H1 (cell line): ENCODE data around the gene PXDN. TPM values are rescaled to one million over a fixed set of nuclear protein-coding genes. Genes with fewer than 3 reads are reported as not detected.

Experiments used
- CTCF ChIA-PET: fragments of 300-600 bp; sonication (Branson Sonifier 250); formaldehyde crosslinking; loops from one replicate; lab custom pipeline; 2021; ENCODE audit not compliant: partially characterized antibody; lab: Charles Lee
- POLR2A ChIA-PET: fragments of 300-600 bp; sonication (Branson Sonifier 250); formaldehyde crosslinking; loops from one replicate; lab custom pipeline; 2021; ENCODE audit warnings: inconsistent platforms; ENCODE audit not compliant: partially characterized antibody; lab: Charles Lee
- DNase-seq, 2 experiments: peaks; one replicate each; pipeline versions ENCODE4 v3.0.0 to v3.0.0-alpha.2; 2010 to 2022; ENCODE audit warnings: low spot score in 2 of 2, low read depth in 1 of 2, mixed read lengths in 1 of 2
- FAIRE-seq: peaks from 2 replicates; lab custom pipeline; 2011; peaks lifted over from hg19 to GRCh38; lab: Jason Lieb, UNC
- H2AFZ ChIP-seq: 2 replicates; pipeline ENCODE4 v1.8.1; 2012; ENCODE audit warnings: low read length, inconsistent platforms
- H2AK5ac ChIP-seq: 2 replicates; pipeline ENCODE4 v1.6.1; 2013; ENCODE audit warnings: low read depth, low read length
- H2BK120ac ChIP-seq: replicated peaks from 2 replicates; pipeline ENCODE3; 2013; ENCODE audit warnings: low read depth, low read length, inconsistent platforms
- H2BK12ac ChIP-seq: 2 replicates; pipeline ENCODE4 v1.6.1; 2013; ENCODE audit warnings: low read depth, low read length
- H2BK15ac ChIP-seq: 2 replicates; pipeline ENCODE4 v1.6.1; 2013; ENCODE audit warnings: low read length
- H2BK20ac ChIP-seq: 2 replicates; pipeline ENCODE4 v1.6.1; 2013; ENCODE audit warnings: low read length
- H2BK5ac ChIP-seq: 2 replicates; pipeline ENCODE4 v1.6.1; 2013; ENCODE audit warnings: low read depth, low read length
- H3K14ac ChIP-seq: 2 replicates; pipeline ENCODE4 v1.6.1; 2013; ENCODE audit warnings: inconsistent platforms; ENCODE audit not compliant: insufficient read length
- H3K18ac ChIP-seq: 2 replicates; pipeline ENCODE4 v1.6.1; 2013; ENCODE audit warnings: low read length; ENCODE audit errors: extremely low read depth
- H3K23ac ChIP-seq: 2 replicates; pipeline ENCODE4 v1.6.1; 2013; ENCODE audit warnings: inconsistent platforms; ENCODE audit not compliant: insufficient read length
- H3K23me2 ChIP-seq: 2 replicates; pipeline ENCODE4 v1.6.1; 2013; ENCODE audit warnings: low read depth, low read length
- H3K27ac ChIP-seq: 2 replicates; pipeline ENCODE4 v1.6.1; 2011; ENCODE audit warnings: low read depth, low read length, inconsistent platforms
- H3K27me3 ChIP-seq, 4 experiments: replicated peaks in 1 of 4; 1 replicate in 1 of 4; 2 replicates in 3 of 4; pipeline versions ENCODE4 v1.6.1 to v1.8.1; 2011 to 2013; ENCODE audit warnings: low read length in 3 of 4, mild to moderate bottlenecking in 3 of 4, inconsistent platforms in 2 of 4, mixed read lengths in 2 of 4, moderate library complexity in 1 of 4; ENCODE audit not compliant: control insufficient read depth in 3 of 4, insufficient read depth in 3 of 4; ENCODE audit errors: extremely low read depth in 1 of 4
- H3K36me3 ChIP-seq, 4 experiments: 2 replicates each; pipeline versions ENCODE4 v1.6.1 to v1.8.1; 2011 to 2013; ENCODE audit warnings: mild to moderate bottlenecking in 4 of 4, low read length in 3 of 4, moderate library complexity in 2 of 4, control low read depth in 1 of 4, inconsistent platforms in 1 of 4; ENCODE audit not compliant: insufficient read depth in 4 of 4, control insufficient read depth in 2 of 4
- H3K4ac ChIP-seq: replicated peaks from 2 replicates; pipeline ENCODE3; 2013; ENCODE audit warnings: low read length, low read depth, mixed read lengths, inconsistent platforms; ENCODE audit not compliant: insufficient read length
- H3K4me1 ChIP-seq, 4 experiments: replicated peaks in 1 of 4; 1 replicate in 1 of 4; 2 replicates in 3 of 4; pipeline versions ENCODE4 v1.6.1 to v1.8.1; 2011 to 2013; ENCODE audit warnings: low read length in 3 of 4, inconsistent platforms in 2 of 4, mixed read lengths in 1 of 4; ENCODE audit not compliant: insufficient read depth in 4 of 4, control insufficient read depth in 3 of 4
- H3K4me2 ChIP-seq, 2 experiments: 2 replicates each; pipeline versions ENCODE4 v1.6.1 to v1.8.1; 2011 to 2013; ENCODE audit warnings: low read depth in 2 of 2, low read length in 2 of 2, control low read depth in 1 of 2, inconsistent platforms in 1 of 2, mild to moderate bottlenecking in 1 of 2; ENCODE audit not compliant: insufficient read depth in 1 of 2
- H3K4me3 ChIP-seq, 4 experiments: fragments of 200-600, 300-600 bp in 1 of 4; sonication (generic), shearing (Covaris generic), sonication (Bioruptor Twin) in 1 of 4; 2 replicates each; pipeline versions ENCODE4 v1.5.1 to v1.8.1; 2011 to 2016; ENCODE audit warnings: low read length in 4 of 4, low read depth in 3 of 4, control low read depth in 2 of 4, inconsistent platforms in 2 of 4, mild to moderate bottlenecking in 2 of 4, mixed read lengths in 1 of 4, moderate library complexity in 1 of 4; ENCODE audit not compliant: insufficient read depth in 2 of 4; ENCODE audit errors: extremely low read depth in 1 of 4
- H3K56ac ChIP-seq: replicated peaks from 2 replicates; pipeline ENCODE3; 2013; ENCODE audit warnings: low read depth, mild to moderate bottlenecking, mixed read lengths, low read length, inconsistent platforms; ENCODE audit not compliant: insufficient read length
- H3K79me1 ChIP-seq: 2 replicates; pipeline ENCODE4 v1.6.1; 2013; ENCODE audit warnings: low read depth, low read length, control low read depth
- H3K79me2 ChIP-seq, 2 experiments: 2 replicates each; pipeline versions ENCODE4 v1.6.1 to v1.8.1; 2012 to 2013; ENCODE audit warnings: low read length in 2 of 2, mild to moderate bottlenecking in 2 of 2, inconsistent platforms in 1 of 2; ENCODE audit not compliant: insufficient read depth in 2 of 2, control insufficient read depth in 1 of 2
- H3K9ac ChIP-seq, 4 experiments: replicated peaks in 1 of 4; 1 replicate in 1 of 4; 2 replicates in 3 of 4; pipeline versions ENCODE4 v1.6.1 to v1.8.1; 2011 to 2013; ENCODE audit warnings: low read depth in 3 of 4, low read length in 3 of 4, control low read depth in 2 of 4, mild to moderate bottlenecking in 2 of 4, moderate library complexity in 2 of 4, inconsistent platforms in 1 of 4; ENCODE audit errors: extremely low read depth in 1 of 4
- H3K9me3 ChIP-seq, 2 experiments: 2 replicates each; pipeline versions ENCODE4 v1.6.1 to v1.8.1; 2012 to 2013; ENCODE audit warnings: mild to moderate bottlenecking in 2 of 2, moderate library complexity in 2 of 2, control low read depth in 1 of 2, inconsistent platforms in 1 of 2, low read depth in 1 of 2, low read length in 1 of 2, mixed read lengths in 1 of 2; ENCODE audit not compliant: insufficient read depth in 2 of 2
- H4K20me1 ChIP-seq, 2 experiments: replicated peaks in 1 of 2; 2 replicates each; pipeline versions ENCODE3 to v1.8.1; 2011 to 2013; ENCODE audit warnings: inconsistent platforms in 2 of 2, low read length in 2 of 2, mild to moderate bottlenecking in 1 of 2; ENCODE audit not compliant: insufficient read depth in 2 of 2, control insufficient read depth in 1 of 2
- H4K5ac ChIP-seq: 2 replicates; pipeline ENCODE4 v1.6.1; 2013; ENCODE audit warnings: low read length, low read depth, mixed read lengths, inconsistent platforms; ENCODE audit not compliant: insufficient read length
- H4K8ac ChIP-seq: 2 replicates; pipeline ENCODE4 v1.8.0; 2013; ENCODE audit warnings: mild to moderate bottlenecking, moderate library complexity, low read length, inconsistent platforms; ENCODE audit not compliant: insufficient read depth; ENCODE audit errors: extremely low read depth
- H4K91ac ChIP-seq: replicated peaks from 2 replicates; pipeline ENCODE3; 2013; ENCODE audit warnings: low read length, mixed read lengths, inconsistent platforms; ENCODE audit not compliant: insufficient read length
- ASH2L ChIP-seq: fragments of 200-600, 300-600 bp; sonication (generic); IDR thresholded peaks from one replicate; pipeline ENCODE4 v1.7.1; 2017; ENCODE audit warnings: low read length
- CBX5 ChIP-seq: fragments of 300-800, 300-1000 bp; sonication (generic); IDR thresholded peaks from 2 replicates; pipeline ENCODE4 v1.7.1; 2016; ENCODE audit warnings: antibody characterized with exemption, low read length, low read depth
- CEBPB ChIP-seq: IDR thresholded peaks from 2 replicates; pipeline ENCODE4 v1.6.1; 2012; ENCODE audit warnings: low read depth, low read length
- CTCF ChIP-seq, 3 experiments: IDR thresholded peaks; 1 replicate in 2 of 3; 2 replicates in 1 of 3; pipeline versions ENCODE4 v1.5.1 to v1.6.1; 2011; ENCODE audit warnings: low read length in 3 of 3, mild to moderate bottlenecking in 3 of 3, inconsistent platforms in 2 of 3, low read depth in 1 of 3, moderate library complexity in 1 of 3; ENCODE audit not compliant: insufficient read depth in 1 of 3; ENCODE audit errors: control extremely low read depth in 1 of 3
- EGR1 ChIP-seq: IDR thresholded peaks from 2 replicates; pipeline ENCODE4 v1.6.1; 2011; ENCODE audit warnings: low read depth, low read length, borderline replicate concordance
- EZH2 ChIP-seq: fragments of 200-600 bp; sonication (generic); IDR thresholded peaks from 2 replicates; pipeline ENCODE4 v1.7.1; 2012; ENCODE audit warnings: low read depth, mild to moderate bottlenecking, moderate library complexity, low read length, inconsistent platforms; ENCODE audit not compliant: severe bottlenecking
- GABPA ChIP-seq: IDR thresholded peaks from 2 replicates; pipeline ENCODE4 v1.6.1; 2011; ENCODE audit warnings: mild to moderate bottlenecking, low read length, moderate library complexity, borderline replicate concordance; ENCODE audit not compliant: insufficient read depth
- HDAC2 ChIP-seq, 2 experiments: fragments of 300-600 bp in 1 of 2; sonication (generic) in 1 of 2; IDR thresholded peaks; 2 replicates each; pipeline ENCODE4 v1.6.1; 2011 to 2012; ENCODE audit warnings: low read depth in 2 of 2, low read length in 2 of 2, mild to moderate bottlenecking in 2 of 2, moderate library complexity in 2 of 2, borderline replicate concordance in 1 of 2, inconsistent platforms in 1 of 2
- JUND ChIP-seq: IDR thresholded peaks from 2 replicates; pipeline ENCODE4 v1.6.1; 2011; ENCODE audit warnings: mild to moderate bottlenecking, improper control_type of control experiment, low read length
- KDM1A ChIP-seq: fragments of 200-600, 300-600 bp; sonication (generic); IDR thresholded peaks from 2 replicates; pipeline ENCODE4 v1.7.1; 2016; ENCODE audit warnings: mild to moderate bottlenecking, low read length, borderline replicate concordance
- POLR2A ChIP-seq, 2 experiments: IDR thresholded peaks; 1 replicate in 1 of 2; 2 replicates in 1 of 2; pipeline ENCODE4 v1.6.1; 2011; ENCODE audit warnings: low read depth in 2 of 2, low read length in 2 of 2, mild to moderate bottlenecking in 2 of 2; ENCODE audit errors: control extremely low read depth in 1 of 2
- TCF12 ChIP-seq: IDR thresholded peaks from 2 replicates; pipeline ENCODE4 v1.6.1; 2011; ENCODE audit warnings: low read depth, mild to moderate bottlenecking, low read length
- WGBS, 2 experiments: shearing (Covaris generic) in 1 of 2; methylation state at CpG; one replicate each; pipeline versions ENCODE4 v1.1.6 to v1.1.7; 2013 to 2015; ENCODE audit warnings: low lambda C conversion rate in 2 of 2, mixed read lengths in 2 of 2, inconsistent platforms in 1 of 2, low coverage in 1 of 2, missing lambda C conversion rate in 1 of 2; ENCODE audit not compliant: insufficient replicate concordance in 2 of 2, insufficient coverage in 1 of 2, insufficient read length in 1 of 2; ENCODE audit errors: extremely low coverage in 1 of 2, missing lambda C conversion rate in 1 of 2; 5-methylcytosine and 5-hydroxymethylcytosine counted together
- polyA plus RNA-seq, 7 experiments: library from polyadenylated mRNA; depleted of rRNA in 3 of 7; stranded (reverse) in 5 of 7; unstranded in 2 of 7; fragments of >200 nt in 5 of 7; fragments of 200-250 nt in 2 of 7; gene quantifications; 1 replicate in 5 of 7; 2 replicates in 1 of 7; 4 replicates in 1 of 7; pipeline versions ENCODE4 v1.2.1 to v1.2.3, GENCODE V29; 2011 to 2013; ENCODE audit warnings: missing spikeins in 2 of 7, mixed read lengths in 2 of 7
- total RNA-seq: library from RNA; stranded (reverse); fragmentation: NEBNext Ultra II Directional; extraction: Animal tissue kit (Norgen Biotek cat#: 25700); gene quantifications from 2 replicates; pipeline ENCODE4 v1.2.1, GENCODE V29; 2021

The PXDN gene
- total and polyA plus RNA-seq, 2 of the 8 experiments (the other 6 are each of a cell fraction or from before 2014, with no cell fraction given) = 104 to 141 TPM

GRCh38 chr2:1603059-1603458 is 141.3 kb downstream of the PXDN start:
- H4K5ac ChIP-seq = no peak overlapping the region
- no peak overlapping the region for H3K4ac ChIP-seq
- ChIA-PET CTCF (interaction anchor here (0.9 to 1.7 kb wide), 3 partner anchors 9 to 167 kb away, joined by 3 read pairs; no protein-coding TSS in a partner anchor), POLR2A (interaction anchor here (1.2 kb wide), 1 partner anchor 23 kb away, joined by 6 read pairs; no protein-coding TSS in a partner anchor)
- H3K27me3 ChIP-seq = no peaks in the 10 kb centered on the region
- DNase-seq = no peak
- H3K18ac ChIP-seq = no peak overlapping the region
- 0 out of 2 replicates have a peak overlapping the region, but pooled peaks have one; percentile 7 for H2BK12ac ChIP-seq
- no peak overlapping the region for H2AK5ac ChIP-seq
- no peak overlapping the region for H3K23ac ChIP-seq
- H3K4me3 ChIP-seq = no peak overlapping the region
- no peak for FAIRE-seq
- H3K9ac ChIP-seq = no peak overlapping the region
- H3K4me2 ChIP-seq = no peak overlapping the region
- 88% methylated on average over 15 of the region's 15 CpGs; no CpG with 5 or more reads in 1 of the 2 experiments for WGBS, 2 experiments
- H3K79me2 ChIP-seq = no peaks in the 10 kb centered on the region
- peaks cover 0 to 9% (median 5%) of the 10 kb centered on the region in 4 experiments; a peak in 4 of 7 replicates for H3K4me1 ChIP-seq
- no peak overlapping the region for H3K14ac ChIP-seq
- H4K91ac ChIP-seq = no peak overlapping the region
- H2AFZ ChIP-seq = no peak overlapping the region
- H2BK20ac ChIP-seq = no peak overlapping the region
- H2BK15ac ChIP-seq = no peak overlapping the region
- H4K8ac ChIP-seq = no peak overlapping the region
- H4K20me1 ChIP-seq = peaks cover 0 to 5% of the 10 kb centered on the region in 2 experiments
- peaks cover 11% of the 10 kb centered on the region; the same call in 1 of the 2 replicates for H3K23me2 ChIP-seq
- no peaks in the 10 kb centered on the region for H3K9me3 ChIP-seq
- H3K79me1 ChIP-seq = peaks cover 4% of the 10 kb centered on the region
- no peak overlapping the region for H3K27ac ChIP-seq
- no peak overlapping the region for H2BK120ac ChIP-seq
- no peaks in the 10 kb centered on the region; a peak in 2 of 8 replicates for H3K36me3 ChIP-seq
- H3K56ac ChIP-seq = no peak overlapping the region
- no peak overlapping the region for H2BK5ac ChIP-seq
- no peak for TF ChIP-seq JUND
- TF ChIP-seq CBX5 = no peak
- TF ChIP-seq CTCF (IDR thresholded peaks at IDR 0.05; ENCODE audit: control extremely low read depth in 1 of 3, insufficient read depth in 1 of 3, low read depth in 1 of 3, low read length in 3 of 3) = no peak
- no peak for TF ChIP-seq CEBPB
- no peak for TF ChIP-seq ASH2L
- no peak for TF ChIP-seq KDM1A
- no peak for TF ChIP-seq HDAC2 (IDR thresholded peaks at IDR 0.05; ENCODE audit: borderline replicate concordance in 1 of 2, low read depth in 2 of 2, low read length in 2 of 2)
- TF ChIP-seq TCF12 = no peak
- no peak for TF ChIP-seq EGR1
- no peak for TF ChIP-seq GABPA
- no peak for TF ChIP-seq EZH2
- no peak for TF ChIP-seq POLR2A (IDR thresholded peaks at IDR 0.05; ENCODE audit: control extremely low read depth in 1 of 2, low read depth in 2 of 2, low read length in 2 of 2)
